ENCODE results near the gene SPATA31D3. TPM values are rescaled to one million over a fixed set of nuclear protein-coding genes. Genes with fewer than 3 reads are reported as not detected.
"Not testable (repeated sequence)": the region's sequence is repeated elsewhere in the genome, so short reads cannot be mapped to it uniquely, and the experiment has no call there.

The SPATA31D3 gene
- total RNA-seq, 1 donor from 2014 or later = not detected

DNA sequence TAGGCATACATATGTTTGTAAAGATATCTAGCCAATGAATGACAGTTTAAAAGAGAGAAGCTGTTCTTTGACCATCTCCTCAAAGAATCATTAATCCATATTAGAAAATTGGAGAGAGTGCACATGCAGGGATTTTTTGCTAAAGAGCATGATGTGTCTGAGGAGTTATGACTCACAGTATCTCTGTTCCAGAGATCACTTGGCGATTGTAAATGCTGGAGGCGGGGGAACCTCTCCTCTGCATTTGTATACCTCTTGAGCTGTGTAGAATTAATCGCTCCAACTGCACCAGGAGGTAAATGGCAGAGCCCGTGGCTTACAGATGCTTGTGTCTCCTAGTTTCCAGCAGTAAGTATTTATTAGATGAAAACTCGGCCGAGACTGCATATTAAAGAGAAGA lies 41.6 kb downstream of the SPATA31D3 start:
- TF ChIP-seq, protein P1, sequence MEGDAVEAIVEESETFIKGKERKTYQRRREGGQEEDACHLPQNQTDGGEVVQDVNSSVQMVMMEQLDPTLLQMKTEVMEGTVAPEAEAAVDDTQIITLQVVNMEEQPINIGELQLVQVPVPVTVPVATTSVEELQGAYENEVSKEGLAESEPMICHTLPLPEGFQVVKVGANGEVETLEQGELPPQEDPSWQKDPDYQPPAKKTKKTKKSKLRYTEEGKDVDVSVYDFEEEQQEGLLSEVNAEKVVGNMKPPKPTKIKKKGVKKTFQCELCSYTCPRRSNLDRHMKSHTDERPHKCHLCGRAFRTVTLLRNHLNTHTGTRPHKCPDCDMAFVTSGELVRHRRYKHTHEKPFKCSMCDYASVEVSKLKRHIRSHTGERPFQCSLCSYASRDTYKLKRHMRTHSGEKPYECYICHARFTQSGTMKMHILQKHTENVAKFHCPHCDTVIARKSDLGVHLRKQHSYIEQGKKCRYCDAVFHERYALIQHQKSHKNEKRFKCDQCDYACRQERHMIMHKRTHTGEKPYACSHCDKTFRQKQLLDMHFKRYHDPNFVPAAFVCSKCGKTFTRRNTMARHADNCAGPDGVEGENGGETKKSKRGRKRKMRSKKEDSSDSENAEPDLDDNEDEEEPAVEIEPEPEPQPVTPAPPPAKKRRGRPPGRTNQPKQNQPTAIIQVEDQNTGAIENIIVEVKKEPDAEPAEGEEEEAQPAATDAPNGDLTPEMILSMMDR (IDR thresholded peaks at IDR 0.05; ENCODE audit: unreplicated experiment) = no peak
- H3K4me1 Mint-ChIP-seq = peaks cover 5% of the 10 kb centered on the region
- no peaks in the 10 kb centered on the region for H3K36me3 Mint-ChIP-seq
- no peaks in the 10 kb centered on the region for H3K9me3 Mint-ChIP-seq
- no peaks in the 10 kb centered on the region for H3K27me3 Mint-ChIP-seq (ENCODE audit: low read depth)
- no peak for DNase-seq (ENCODE audit: low spot score in 2 of 2, unreplicated experiment in 2 of 2)
- no peak overlapping the region for H3K4me3 Mint-ChIP-seq
- no peak overlapping the region for H3K27ac Mint-ChIP-seq

DNA sequence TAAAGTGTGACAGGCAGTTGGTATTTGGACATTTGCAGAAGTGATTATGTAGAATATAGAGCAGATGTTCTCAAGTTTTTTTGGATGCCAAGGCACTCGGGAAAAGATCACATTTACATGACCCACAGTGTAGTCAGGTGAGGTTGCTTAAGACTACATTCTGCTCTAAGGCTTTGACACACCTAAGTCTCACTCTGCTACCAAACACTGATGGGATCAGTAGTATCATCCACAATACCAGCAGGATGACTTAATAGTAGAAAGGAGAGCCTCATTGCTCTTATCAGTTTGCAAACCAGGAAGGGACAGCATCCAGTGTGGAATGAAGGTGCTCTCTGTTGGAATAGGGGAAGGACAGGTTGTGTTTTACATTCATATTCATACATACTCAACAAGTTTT lies 42.8 kb downstream of the SPATA31D3 start:
- DNase-seq (ENCODE audit: low spot score in 2 of 2, unreplicated experiment in 2 of 2) = no peak
- TF ChIP-seq, protein P1 (IDR thresholded peaks at IDR 0.05; ENCODE audit: unreplicated experiment) = no peak
- Mint-ChIP-seq H3K27me3 (ENCODE audit: low read depth) (no peaks in the 10 kb centered on the region), H3K4me3 (no peak overlapping the region), H3K27ac (no peak overlapping the region), H3K36me3 (no peaks in the 10 kb centered on the region), H3K4me1 (peaks cover 5% of the 10 kb centered on the region), H3K9me3 (peaks cover 4% of the 10 kb centered on the region)

DNA sequence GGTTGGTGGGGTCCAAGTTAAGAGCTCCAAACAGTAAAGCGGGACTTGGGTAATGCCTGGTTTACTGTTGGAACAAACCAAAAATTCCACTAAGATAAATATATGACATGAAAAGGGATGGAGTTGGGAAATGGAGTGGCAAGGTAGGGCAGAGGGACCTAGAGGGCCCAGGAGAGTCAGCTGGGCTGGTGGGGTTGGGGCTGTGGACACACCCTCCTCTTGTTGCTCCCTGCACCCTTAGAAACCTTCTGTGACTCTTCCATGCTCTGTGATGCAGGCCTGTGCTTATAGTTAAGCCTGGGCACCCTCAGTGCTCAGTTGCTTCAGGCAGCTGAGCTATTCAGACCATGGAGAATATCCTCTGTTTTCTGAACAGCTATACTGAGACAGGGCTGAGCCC lies 45.2 kb downstream of the SPATA31D3 start, which contains the start of gene SPATA31D1:
SPATA31D1 (plus strand) TSS at position 301 of the 400 bp plus-strand sequence; CDS start at position 348, 47 bp downstream.
- H3K36me3 Mint-ChIP-seq; DNase-seq (ENCODE audit: low spot score in 2 of 2, unreplicated experiment in 2 of 2); H3K4me1 Mint-ChIP-seq; H3K4me3 Mint-ChIP-seq; H3K27ac Mint-ChIP-seq; H3K27me3 Mint-ChIP-seq (ENCODE audit: low read depth): not testable (repeated sequence)
- peaks cover 14% of the 10 kb centered on the region for H3K9me3 Mint-ChIP-seq

DNA sequence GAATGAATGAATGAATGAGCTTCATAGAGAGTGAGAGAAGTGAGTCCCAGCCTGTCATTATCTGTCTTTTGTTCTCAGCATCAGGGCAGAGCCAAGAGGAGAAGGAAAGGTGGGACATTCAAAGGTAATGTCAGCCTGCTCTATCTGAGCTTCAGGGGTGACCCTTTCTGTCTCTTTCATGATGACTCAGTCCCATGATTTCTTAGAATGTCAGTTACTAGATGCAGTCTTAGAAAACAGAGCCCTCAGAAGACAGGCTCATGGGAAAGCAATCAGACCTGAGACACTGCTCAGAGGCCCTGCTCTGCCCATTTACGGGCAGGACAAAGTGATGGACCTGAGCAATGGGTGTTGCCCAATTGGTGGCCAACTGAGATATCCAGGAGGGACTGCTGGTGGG lies 46.4 kb downstream of the SPATA31D3 start:
- Mint-ChIP-seq H3K27ac (no peak overlapping the region), H3K9me3 (peaks cover 14% of the 10 kb centered on the region)

DNA sequence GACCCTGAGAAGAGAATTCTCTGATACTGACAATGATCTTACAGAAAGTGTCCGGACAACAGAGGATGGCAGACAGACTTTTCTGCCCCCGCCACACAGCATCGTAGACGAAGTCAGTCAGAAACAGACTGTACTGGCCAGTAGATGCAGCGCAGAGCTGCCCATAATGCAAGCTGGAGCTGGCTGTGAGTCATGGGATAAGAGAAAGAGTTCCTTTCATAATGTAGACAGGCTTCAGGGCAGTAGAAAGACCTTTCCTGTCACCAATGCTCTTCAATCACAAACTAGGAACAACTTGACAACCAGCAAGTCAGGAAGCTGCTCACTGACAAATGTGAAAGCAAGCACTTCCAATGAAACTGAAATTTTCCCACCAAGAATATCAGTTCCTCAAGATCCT lies 50.4 kb downstream of the SPATA31D3 start:
- H3K27ac Mint-ChIP-seq = no peak overlapping the region
- no peak for DNase-seq (ENCODE audit: low spot score in 2 of 2, unreplicated experiment in 2 of 2)
- H3K36me3 Mint-ChIP-seq = no peaks in the 10 kb centered on the region
- no peak overlapping the region for H3K4me3 Mint-ChIP-seq
- H3K9me3 Mint-ChIP-seq = peaks cover 14% of the 10 kb centered on the region
- TF ChIP-seq, protein P1 (IDR thresholded peaks at IDR 0.05; ENCODE audit: unreplicated experiment) = no peak
- H3K4me1 Mint-ChIP-seq = no peaks in the 10 kb centered on the region
- H3K27me3 Mint-ChIP-seq (ENCODE audit: low read depth) = peaks cover 25% of the 10 kb centered on the region

More for the DNA sequence above, 46.4 kb downstream of the SPATA31D3 start:
- peaks cover 5% of the 10 kb centered on the region for H3K4me1 Mint-ChIP-seq
- no peak for DNase-seq (ENCODE audit: low spot score in 2 of 2, unreplicated experiment in 2 of 2)
- H3K27me3 Mint-ChIP-seq (ENCODE audit: low read depth) = peaks cover 16% of the 10 kb centered on the region
- H3K36me3 Mint-ChIP-seq = no peaks in the 10 kb centered on the region
- TF ChIP-seq, protein P1 (IDR thresholded peaks at IDR 0.05; ENCODE audit: unreplicated experiment) = no peak
- no peak overlapping the region for H3K4me3 Mint-ChIP-seq

Other genes with a start within 250 kb of the SPATA31D3 start
- gene SPATA31D4, start 15.1 kb upstream of the SPATA31D3 start, total RNA-seq = not detected in 3 replicates
- gene SPATA31D1, start 45.3 kb downstream of the SPATA31D3 start, total RNA-seq = not detected in 3 replicates

Data from mesothelial cell of epicardium (in vitro differentiated cells).